Body of pancreas (tissue), 4 donors: ENCODE measurements around the gene NAT8L. TPM values are rescaled to one million over a fixed set of nuclear protein-coding genes. Genes with fewer than 3 reads are reported as not detected.

Experiments
- ATAC-seq: fragments of 150-250 bp; one replicate; pipeline ENCODE4 v1.9.1; 2016
- DNase-seq, 4 donors: peaks; one replicate each; pipeline ENCODE4 v3.0.0-alpha.2; 2019
- H3K27ac ChIP-seq, 4 donors: fragments of 200-600 bp; sonication (generic); 1 replicate in 3 of 4; 2 replicates in 1 of 4; pipeline versions ENCODE4 v1.5.1 to v1.6.1; 2016 to 2019; ENCODE audit warnings: mild to moderate bottlenecking in 1 of 4, mixed read lengths in 1 of 4, moderate library complexity in 1 of 4
- H3K27me3 ChIP-seq, 2 donors: fragments of 200-600 bp; sonication (generic); one replicate each; pipeline ENCODE4 v1.6.0; 2016; ENCODE audit warnings: mild to moderate bottlenecking in 1 of 2
- H3K36me3 ChIP-seq, 2 donors: fragments of 200-600 bp; sonication (generic); replicated peaks in 1 of 2; 2 replicates each; pipeline ENCODE4 v1.5.1; 2016; ENCODE audit warnings: low read depth in 2 of 2; ENCODE audit not compliant: insufficient read depth in 1 of 2
- H3K4me1 ChIP-seq: fragments of 200-600 bp; sonication (generic); one replicate; pipeline ENCODE4 v1.6.0; 2016
- H3K4me3 ChIP-seq, 2 donors: fragments of 200-600 bp; sonication (generic); 1 replicate in 1 of 2; 2 replicates in 1 of 2; pipeline ENCODE4 v1.5.1; 2016 to 2019
- H3K9me3 ChIP-seq, 3 donors: fragments of 200-600 bp; sonication (generic); 1 replicate in 2 of 3; 2 replicates in 1 of 3; pipeline ENCODE4 v1.5.1; 2016
- POLR2A ChIP-seq, 3 donors: fragments of 450-650 bp; IDR thresholded peaks; one replicate each; pipeline ENCODE4 v1.6.1; 2016; ENCODE audit warnings: antibody characterized with exemption in 3 of 3, mild to moderate bottlenecking in 2 of 3
- WGBS, 2 donors: methylation state at CpG; one replicate each; pipeline ENCODE4 v1.1.5; 2017; 5-methylcytosine and 5-hydroxymethylcytosine counted together
- intact Hi-C: fragments of 100-400 bp; cut with DNase I; formaldehyde crosslinking; loops from one replicate; pipeline ENCODE4 v1.15.1; 2023
- total RNA-seq, 2 donors: library from RNA; depleted of rRNA; stranded (reverse); fragments of >200 nt; gene quantifications; one replicate each; pipeline ENCODE4 v1.1.0, GENCODE V29; 2016
- TF ChIP-seq, protein P1 (sequence below), 7 experiments: fragments of 450-650 bp in 4 of 7; fragments of 200-600 bp in 3 of 7; sonication (generic) in 3 of 7; IDR thresholded peaks; one replicate each; pipeline ENCODE4 v1.5.1; 2016 to 2019; ENCODE audit warnings: antibody characterized with exemption in 7 of 7

Gene NAT8L
- total RNA-seq, 2 donors from 2014 or later, result 3.6 to 18.8 TPM

- 71 to 76% methylated on average over 7 to 9 of the region's 9 CpGs for WGBS, 2 donors
- no peak overlapping the region for H3K4me3 ChIP-seq
- no peak overlapping the region for H3K27ac ChIP-seq
- no peaks in the 10 kb centered on the region for H3K36me3 ChIP-seq
- no peaks in the 10 kb centered on the region for H3K27me3 ChIP-seq
- DNase-seq (no peak), ATAC-seq (no peak)
- peaks cover 0 to 13% (median 0%) of the 10 kb centered on the region in 3 donors for H3K9me3 ChIP-seq
- no peaks in the 10 kb centered on the region for H3K4me1 ChIP-seq
- intact Hi-C loops, result no loop called here
- TF ChIP-seq, protein P1, sequence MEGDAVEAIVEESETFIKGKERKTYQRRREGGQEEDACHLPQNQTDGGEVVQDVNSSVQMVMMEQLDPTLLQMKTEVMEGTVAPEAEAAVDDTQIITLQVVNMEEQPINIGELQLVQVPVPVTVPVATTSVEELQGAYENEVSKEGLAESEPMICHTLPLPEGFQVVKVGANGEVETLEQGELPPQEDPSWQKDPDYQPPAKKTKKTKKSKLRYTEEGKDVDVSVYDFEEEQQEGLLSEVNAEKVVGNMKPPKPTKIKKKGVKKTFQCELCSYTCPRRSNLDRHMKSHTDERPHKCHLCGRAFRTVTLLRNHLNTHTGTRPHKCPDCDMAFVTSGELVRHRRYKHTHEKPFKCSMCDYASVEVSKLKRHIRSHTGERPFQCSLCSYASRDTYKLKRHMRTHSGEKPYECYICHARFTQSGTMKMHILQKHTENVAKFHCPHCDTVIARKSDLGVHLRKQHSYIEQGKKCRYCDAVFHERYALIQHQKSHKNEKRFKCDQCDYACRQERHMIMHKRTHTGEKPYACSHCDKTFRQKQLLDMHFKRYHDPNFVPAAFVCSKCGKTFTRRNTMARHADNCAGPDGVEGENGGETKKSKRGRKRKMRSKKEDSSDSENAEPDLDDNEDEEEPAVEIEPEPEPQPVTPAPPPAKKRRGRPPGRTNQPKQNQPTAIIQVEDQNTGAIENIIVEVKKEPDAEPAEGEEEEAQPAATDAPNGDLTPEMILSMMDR (IDR thresholded peaks at IDR 0.05), result no peak
- no peak for TF ChIP-seq POLR2A (IDR thresholded peaks at IDR 0.05)
These were observed 45.6 kb downstream of the NAT8L start for GRCh38 chr4:2104556-2105345.

DNA sequence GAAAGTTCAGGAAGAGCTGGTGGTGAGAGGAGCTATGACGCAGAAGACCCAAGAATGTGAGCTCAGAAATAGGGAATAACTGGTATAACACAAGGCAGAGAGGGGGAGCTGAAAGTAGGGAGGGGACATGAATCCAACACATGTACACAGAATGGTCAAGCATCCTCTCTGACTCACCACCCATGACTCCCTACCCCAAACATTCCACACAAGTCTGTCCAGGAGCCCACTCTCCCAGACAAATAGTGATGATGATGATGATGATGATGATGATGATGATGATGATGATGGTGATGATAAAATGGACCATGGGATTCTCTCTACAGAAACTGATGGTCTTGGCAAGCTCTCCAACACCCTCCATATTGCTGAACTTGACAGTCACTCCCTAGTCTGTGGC, 46.4 kb downstream of the NAT8L start:
- WGBS, 2 donors, result 88 to 98% methylated on average over 1 of the region's 1 CpG
- Histone ChIP-seq H3K4me3 (no peak overlapping the region), H3K27ac (no peak overlapping the region), H3K9me3 (peaks cover 0 to 13% (median 0%) of the 10 kb centered on the region in 3 donors), H3K4me1 (no peaks in the 10 kb centered on the region), H3K36me3 (no peaks in the 10 kb centered on the region), H3K27me3 (no peaks in the 10 kb centered on the region)
- no peak for TF ChIP-seq POLR2A (IDR thresholded peaks at IDR 0.05)
- TF ChIP-seq, protein P1 (IDR thresholded peaks at IDR 0.05), result no peak
- ATAC-seq (no peak), DNase-seq (no peak)
- intact Hi-C loops, result no loop called here

DNA sequence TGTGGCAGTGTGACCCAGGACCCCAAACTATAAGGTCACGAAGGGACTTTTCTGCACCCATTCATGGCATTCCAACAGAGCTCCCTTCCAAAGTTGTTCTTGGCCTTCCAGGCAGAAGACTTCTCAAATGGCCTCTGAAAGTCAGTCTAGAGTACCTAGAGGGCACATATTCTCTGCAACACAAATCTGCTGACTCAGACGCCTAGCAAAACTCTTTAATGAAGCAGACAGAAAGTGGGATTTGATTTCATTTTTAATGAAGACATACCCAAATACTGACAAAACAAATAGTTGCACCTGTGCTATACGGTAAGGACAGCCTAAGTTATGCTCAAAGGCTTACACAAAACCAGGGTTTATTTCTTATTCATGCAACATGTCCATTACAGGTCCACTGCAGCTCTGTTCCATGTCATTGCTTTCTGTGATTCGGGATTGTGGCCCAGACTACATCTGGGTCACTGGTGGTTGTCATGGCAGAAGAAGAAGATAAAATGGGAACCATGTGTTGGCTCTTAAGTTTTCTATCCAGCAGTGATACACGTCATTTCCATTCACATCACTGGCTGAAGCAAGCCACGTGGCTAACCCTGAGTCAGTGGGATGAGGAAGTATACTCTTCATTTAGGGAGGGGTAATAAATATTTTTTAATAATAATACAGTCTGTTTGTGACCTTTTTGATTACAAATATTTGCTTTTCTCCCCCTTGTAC, 57.7 kb downstream of the NAT8L start:
- no peak for ATAC-seq
- Histone ChIP-seq H3K27me3 (no peaks in the 10 kb centered on the region), H3K4me1 (no peaks in the 10 kb centered on the region), H3K9me3 (no peaks in the 10 kb centered on the region), H3K27ac (no peak overlapping the region), H3K36me3 (no peaks in the 10 kb centered on the region), H3K4me3 (no peak overlapping the region)
- DNase-seq, result no peak
- 87 to 89% methylated on average over 6 of the region's 6 CpGs for WGBS, 2 donors
- intact Hi-C loops, result no loop called here
- TF ChIP-seq, protein P1 (IDR thresholded peaks at IDR 0.05), result no peak
- TF ChIP-seq POLR2A (IDR thresholded peaks at IDR 0.05), result no peak

Other genes with a start within 250 kb of the NAT8L start
- 10 to 100 TPM; 23.3 to 52.4 TPM for gene LETM1, start 203.2 kb upstream of the NAT8L start, total RNA-seq
- gene NSD2, start 187.9 kb upstream of the NAT8L start, total RNA-seq, result 10 to 100 TPM; 38.1 to 40.2 TPM
- 10 to 100 TPM; 19.7 to 74.5 TPM for gene NELFA, start 50.4 kb upstream of the NAT8L start, total RNA-seq
- gene HAUS3, start 182.8 kb downstream of the NAT8L start, total RNA-seq, result 10 to 100 TPM in 1 of 2 donors, 1 to 10 TPM in 1; 7.3 to 11.9 TPM
- 1 to 10 TPM; 4.9 to 5.9 TPM for gene POLN, start 182.8 kb downstream of the NAT8L start, total RNA-seq
- 10 to 100 TPM; 40.7 to 45.5 TPM for gene MXD4, start 202.8 kb downstream of the NAT8L start, total RNA-seq